CD4-positive, CD25-positive, alpha-beta regulatory T cell (primary cell): Measurements from ENCODE around the gene C5orf46. TPM values are rescaled to one million over a fixed set of nuclear protein-coding genes. Genes with fewer than 3 reads are reported as not detected.

Experiments used
- ATAC-seq, 2 donors: fragments of 150-1000 bp; cut with Tn5 transposase; one replicate each; pipeline ENCODE4 v1.10.0; 2021; ENCODE audit warnings: low read depth in 2 of 2, moderate number of reproducible peaks in 2 of 2, moderate library complexity in 1 of 2
- DNase-seq, 3 donors: peaks; one replicate each; pipeline versions ENCODE4 v3.0.0 to v3.0.0-alpha.2; 2012 to 2022; ENCODE audit warnings: mixed read lengths in 1 of 3
- H3K27ac ChIP-seq: one replicate; pipeline ENCODE4 v1.7.0; 2013; ENCODE audit warnings: mild to moderate bottlenecking, low read length; ENCODE audit not compliant: insufficient read depth, poor library complexity, severe bottlenecking
- H3K27me3 ChIP-seq: one replicate; pipeline ENCODE4 v1.7.0; 2013; ENCODE audit warnings: low read length; ENCODE audit not compliant: control insufficient read depth, insufficient read depth
- H3K36me3 ChIP-seq: one replicate; pipeline ENCODE4 v1.7.0; 2013; ENCODE audit warnings: mild to moderate bottlenecking, low read length, moderate library complexity; ENCODE audit not compliant: control insufficient read depth, insufficient read depth
- H3K4me1 ChIP-seq: 2 replicates; pipeline ENCODE4 v1.7.0; 2013; ENCODE audit warnings: mild to moderate bottlenecking, low read length; ENCODE audit not compliant: insufficient read depth, control insufficient read depth, poor library complexity, severe bottlenecking
- H3K4me3 ChIP-seq: one replicate; pipeline ENCODE4 v1.7.0; 2013; ENCODE audit warnings: low read depth, mild to moderate bottlenecking, low read length, moderate library complexity
- H3K9me3 ChIP-seq, 2 experiments: 1 replicate in 1 of 2; 2 replicates in 1 of 2; pipeline ENCODE4 v1.7.0; 2013; ENCODE audit warnings: low read length in 2 of 2, mild to moderate bottlenecking in 1 of 2, moderate library complexity in 1 of 2; ENCODE audit not compliant: control insufficient read depth in 2 of 2
- H3K27ac Mint-ChIP-seq, 3 donors: one replicate each; pipeline ENCODE4 v1.8.0; 2020 to 2022; ENCODE audit warnings: mild to moderate bottlenecking in 3 of 3, mixed read lengths in 3 of 3, moderate library complexity in 2 of 3
- H3K27me3 Mint-ChIP-seq: one replicate; pipeline ENCODE4 v1.8.0; 2022; ENCODE audit warnings: mild to moderate bottlenecking, mixed read lengths
- H3K36me3 Mint-ChIP-seq: one replicate; pipeline ENCODE4 v1.8.0; 2020; ENCODE audit warnings: mixed read lengths
- H3K4me1 Mint-ChIP-seq, 4 donors: one replicate each; pipeline ENCODE4 v1.8.0; 2020 to 2022; ENCODE audit warnings: mixed read lengths in 4 of 4, mild to moderate bottlenecking in 1 of 4
- H3K4me3 Mint-ChIP-seq, 4 donors: one replicate each; pipeline ENCODE4 v1.8.0; 2020 to 2022; ENCODE audit warnings: mild to moderate bottlenecking in 4 of 4, mixed read lengths in 4 of 4, moderate library complexity in 3 of 4
- H3K9me3 Mint-ChIP-seq, 7 donors: one replicate each; pipeline ENCODE4 v1.8.0; 2020 to 2022; ENCODE audit warnings: mixed read lengths in 7 of 7, mild to moderate bottlenecking in 3 of 7, moderate library complexity in 2 of 7
- polyA plus RNA-seq, 4 donors: library from polyadenylated mRNA; unstranded; fragments of 300-500 nt; fragmentation: Illumina TruSeq; gene quantifications; one replicate each; pipeline ENCODE4 v1.2.3, GENCODE V29; 2021
- total RNA-seq: library from RNA; stranded (reverse); gene quantifications from one replicate; pipeline ENCODE4 v1.2.3, GENCODE V29; 2022

Gene C5orf46
- total and polyA plus RNA-seq, 5 donors from 2014 or later, result not detected

- Mint-ChIP-seq H3K4me1 (peaks cover 0 to 5% (median 0%) of the 10 kb centered on the region in 4 donors), H3K27me3 (peaks cover 8% of the 10 kb centered on the region), H3K36me3 (no peaks in the 10 kb centered on the region), H3K4me3 (no peak overlapping the region), H3K27ac (no peak overlapping the region), H3K9me3 (peaks cover 0 to 2% (median 0%) of the 10 kb centered on the region in 7 donors)
- Histone ChIP-seq H3K27me3 (peaks cover 6% of the 10 kb centered on the region), H3K9me3 (no peaks in the 10 kb centered on the region), H3K4me3 (no peak overlapping the region), H3K4me1 (no peaks in the 10 kb centered on the region), H3K36me3 (no peaks in the 10 kb centered on the region), H3K27ac (no peak overlapping the region)
- DNase-seq (no peak), ATAC-seq (no peak)
These were observed 51.2 kb downstream of the C5orf46 start for GRCh38 chr5:147854894-147855773.

- Mint-ChIP-seq H3K36me3 (no peaks in the 10 kb centered on the region), H3K27ac (no peak overlapping the region), H3K4me3 (no peak overlapping the region), H3K9me3 (peaks cover 0 to 2% (median 0%) of the 10 kb centered on the region in 7 donors), H3K27me3 (peaks cover 8% of the 10 kb centered on the region), H3K4me1 (peaks cover 0 to 5% (median 0%) of the 10 kb centered on the region in 4 donors)
- Histone ChIP-seq H3K4me3 (no peak overlapping the region), H3K27me3 (peaks cover 6% of the 10 kb centered on the region), H3K36me3 (no peaks in the 10 kb centered on the region), H3K27ac (no peak overlapping the region), H3K4me1 (no peaks in the 10 kb centered on the region), H3K9me3 (no peaks in the 10 kb centered on the region)
- DNase-seq, result no peak
- no peak for ATAC-seq
These were observed 52.0 kb downstream of the C5orf46 start for GRCh38 chr5:147854331-147854730.

- Histone ChIP-seq H3K9me3 (no peaks in the 10 kb centered on the region), H3K4me1 (no peaks in the 10 kb centered on the region), H3K27me3 (peaks cover 4% of the 10 kb centered on the region), H3K36me3 (no peaks in the 10 kb centered on the region), H3K4me3 (no peak overlapping the region), H3K27ac (no peak overlapping the region)
- Mint-ChIP-seq H3K36me3 (no peaks in the 10 kb centered on the region), H3K4me1 (peaks cover 0 to 5% (median 0%) of the 10 kb centered on the region in 4 donors), H3K4me3 (no peak overlapping the region), H3K9me3 (peaks cover 0 to 2% (median 0%) of the 10 kb centered on the region in 7 donors), H3K27me3 (peaks cover 6% of the 10 kb centered on the region), H3K27ac (no peak overlapping the region)
- DNase-seq (no peak), ATAC-seq (no peak)
These were observed 52.9 kb downstream of the C5orf46 start for GRCh38 chr5:147853372-147853987.

- no peak overlapping the region for H3K27ac ChIP-seq
- H3K27ac Mint-ChIP-seq, result no peak overlapping the region
- no peaks in the 10 kb centered on the region for H3K4me1 ChIP-seq
- no peak overlapping the region for H3K4me3 Mint-ChIP-seq
- H3K9me3 ChIP-seq, result no peaks in the 10 kb centered on the region
- no peaks in the 10 kb centered on the region for H3K36me3 Mint-ChIP-seq
- no peaks in the 10 kb centered on the region for H3K36me3 ChIP-seq
- H3K27me3 ChIP-seq, result peaks cover 4% of the 10 kb centered on the region
- no peak overlapping the region for H3K4me3 ChIP-seq
- no peak for ATAC-seq
- H3K27me3 Mint-ChIP-seq, result peaks cover under 1% of the 10 kb centered on the region
- DNase-seq, result no peak
- H3K9me3 Mint-ChIP-seq, result peaks cover 0 to 2% (median 0%) of the 10 kb centered on the region in 7 donors
- peaks cover 0 to 2% (median 0%) of the 10 kb centered on the region in 4 donors for H3K4me1 Mint-ChIP-seq
These were observed 54.0 kb downstream of the C5orf46 start for GRCh38 chr5:147852365-147852764.

- Histone ChIP-seq H3K4me1 (no peaks in the 10 kb centered on the region), H3K9me3 (no peaks in the 10 kb centered on the region), H3K36me3 (no peaks in the 10 kb centered on the region), H3K4me3 (no peak overlapping the region), H3K27me3 (peaks cover 2% of the 10 kb centered on the region), H3K27ac (no peak overlapping the region)
- Mint-ChIP-seq H3K27me3 (no peaks in the 10 kb centered on the region), H3K36me3 (no peaks in the 10 kb centered on the region), H3K9me3 (peaks cover 0 to 2% (median 0%) of the 10 kb centered on the region in 7 donors), H3K4me1 (no peaks in the 10 kb centered on the region), H3K4me3 (no peak overlapping the region), H3K27ac (no peak overlapping the region)
- DNase-seq, result no peak
- ATAC-seq, result no peak
These were observed 54.8 kb downstream of the C5orf46 start for GRCh38 chr5:147851578-147851977.

- Mint-ChIP-seq H3K4me1 (no peaks in the 10 kb centered on the region), H3K27me3 (no peaks in the 10 kb centered on the region), H3K27ac (no peak overlapping the region), H3K9me3 (peaks cover 0 to 2% (median 0%) of the 10 kb centered on the region in 7 donors), H3K36me3 (no peaks in the 10 kb centered on the region), H3K4me3 (no peak overlapping the region)
- H3K4me1 ChIP-seq, result no peaks in the 10 kb centered on the region
- ATAC-seq (no peak), DNase-seq (no peak)
- no peaks in the 10 kb centered on the region for H3K36me3 ChIP-seq
- no peak overlapping the region for H3K27ac ChIP-seq
- H3K9me3 ChIP-seq, result no peaks in the 10 kb centered on the region
- H3K4me3 ChIP-seq, result no peak overlapping the region
- peaks cover 2% of the 10 kb centered on the region for H3K27me3 ChIP-seq
These were observed 57.1 kb downstream of the C5orf46 start for GRCh38 chr5:147849226-147849625.

- no peak overlapping the region for H3K27ac ChIP-seq
- H3K36me3 Mint-ChIP-seq, result no peaks in the 10 kb centered on the region
- no peak overlapping the region for H3K4me3 ChIP-seq
- no peaks in the 10 kb centered on the region for H3K4me1 ChIP-seq
- H3K9me3 ChIP-seq, result no peaks in the 10 kb centered on the region
- H3K27me3 Mint-ChIP-seq, result peaks cover 4% of the 10 kb centered on the region
- ATAC-seq (no peak), DNase-seq (no peak)
- no peak overlapping the region for H3K27ac Mint-ChIP-seq
- H3K27me3 ChIP-seq, result no peaks in the 10 kb centered on the region
- H3K4me3 Mint-ChIP-seq, result no peak overlapping the region
- peaks cover 0 to 2% (median 0%) of the 10 kb centered on the region in 7 donors for H3K9me3 Mint-ChIP-seq
- H3K36me3 ChIP-seq, result no peaks in the 10 kb centered on the region
- no peaks in the 10 kb centered on the region for H3K4me1 Mint-ChIP-seq
These were observed 60.7 kb downstream of the C5orf46 start for GRCh38 chr5:147845618-147846017.
